ENCODE measurements around the gene KLHL15. TPM values are rescaled to one million over a fixed set of nuclear protein-coding genes. Genes with fewer than 3 reads are reported as not detected.
A peak's percentile ranks its signal among the peaks of the same experiment; 100 is the strongest.

KLHL15 gene
- total and polyA plus RNA-seq, 7 donors: 2.1 to 10.2 (median 5.0) TPM

- 83 to 89% (median 88%) methylated on average over 5 of the region's 5 CpGs for WGBS, 3 donors
- DNase-seq (no peak), ATAC-seq (no peak)
- no peaks in the 10 kb centered on the region for H3K36me3 ChIP-seq (ENCODE audit: insufficient read depth in 1 of 2, low read depth in 1 of 2)
- H3K27ac ChIP-seq: no peak overlapping the region
- H3K4me3 ChIP-seq: no peak overlapping the region
- H3K9me3 ChIP-seq: no peaks in the 10 kb centered on the region
- intact Hi-C loops (cut with DNase I): no loop called here
- peaks cover 0 to 14% (median 0%) of the 10 kb centered on the region in 3 donors for H3K27me3 ChIP-seq (ENCODE audit: insufficient read depth in 3 of 3, low read length in 2 of 3)
- TF ChIP-seq CTCF (IDR thresholded peaks at IDR 0.05): no peak
- no peaks in the 10 kb centered on the region for H3K4me1 ChIP-seq
Measured at GRCh38 chrX:24030597-24030996, 3.6 kb upstream of the KLHL15 start.

GRCh38 chrX:24027985-24028384 lies 999 bp upstream of the KLHL15 start:
- WGBS, 3 donors: 87 to 96% (median 94%) methylated on average over 6 of the region's 6 CpGs
- intact Hi-C loops (cut with DNase I): no loop called here
- H3K27me3 ChIP-seq (ENCODE audit: insufficient read depth in 3 of 3, low read length in 2 of 3): peaks cover 0 to 18% (median 0%) of the 10 kb centered on the region in 3 donors

GRCh38 chrX:24026432-24026831 lies 554 bp downstream of the KLHL15 start:
- WGBS, 3 donors: 7 to 34% (median 7%) methylated on average over 13 of the region's 13 CpGs
- intact Hi-C loops (cut with DNase I): no loop called here
- no peaks in the 10 kb centered on the region for H3K9me3 ChIP-seq
- TF ChIP-seq CTCF (IDR thresholded peaks at IDR 0.05): no peak
- no peak for ATAC-seq
- peak overlapping the region; percentile 85 for H3K4me3 ChIP-seq
- H3K36me3 ChIP-seq (ENCODE audit: insufficient read depth in 1 of 2, low read depth in 1 of 2): no peaks in the 10 kb centered on the region
- H3K4me1 ChIP-seq: no peaks in the 10 kb centered on the region
- DNase-seq: no peak
- H3K27me3 ChIP-seq (ENCODE audit: insufficient read depth in 3 of 3, low read length in 2 of 3): peaks cover 0 to 13% (median 0%) of the 10 kb centered on the region in 3 donors
- H3K27ac ChIP-seq: peak overlapping the region; percentile 92

More at GRCh38 chrX:24027985-24028384, 999 bp upstream of the KLHL15 start:
- no peak for TF ChIP-seq CTCF (IDR thresholded peaks at IDR 0.05)
- Histone ChIP-seq H3K4me1 (no peaks in the 10 kb centered on the region), H3K9me3 (no peaks in the 10 kb centered on the region), H3K36me3 (ENCODE audit: insufficient read depth in 1 of 2, low read depth in 1 of 2) (no peaks in the 10 kb centered on the region), H3K27ac (no peak overlapping the region), H3K4me3 (no peak overlapping the region)
- DNase-seq (no peak), ATAC-seq (no peak)

- no peak for TF ChIP-seq CTCF (IDR thresholded peaks at IDR 0.05)
- H3K4me3 ChIP-seq: peak overlapping the region; percentile 85
- intact Hi-C loops (cut with DNase I): loop anchor here in 1 of 2 donors (1.0 kb wide), 1 partner anchor 28 kb away; the partner anchor contains the start of gene EIF2S3
- no peaks in the 10 kb centered on the region for H3K4me1 ChIP-seq
- H3K27me3 ChIP-seq (ENCODE audit: insufficient read depth in 3 of 3, low read length in 2 of 3): peaks cover 0 to 15% (median 0%) of the 10 kb centered on the region in 3 donors
- H3K36me3 ChIP-seq (ENCODE audit: insufficient read depth in 1 of 2, low read depth in 1 of 2): no peaks in the 10 kb centered on the region
- no peaks in the 10 kb centered on the region for H3K9me3 ChIP-seq
- DNase-seq (no peak), ATAC-seq (peak in 3 of 4 donors; percentile 20 to 53 (median 40))
- WGBS, 3 donors: 0 to 32% (median 1%) methylated on average over 32 to 45 of the region's 46 CpGs
- H3K27ac ChIP-seq: peak overlapping the region; percentile 92
Measured at GRCh38 chrX:24025741-24026403, 1.1 kb downstream of the KLHL15 start.

Measured in psoas muscle (tissue), 8 donors.